HepG2 (cell line): ENCODE results near the gene CLP1. TPM values are rescaled to one million over a fixed set of nuclear protein-coding genes. Genes with fewer than 3 reads are reported as not detected.

ENCODE experiments used
- ASH2L ChIP-seq: fragments of 300-600, 200-600 bp; sonication (generic); IDR thresholded peaks from 2 replicates; pipeline ENCODE4 v1.7.0; 2017; ENCODE audit warnings: low read depth, mild to moderate bottlenecking, moderate library complexity, mixed read lengths, low read length; ENCODE audit not compliant: insufficient read length
- CREM ChIP-seq, 2 experiments: sonication (generic) in 1 of 2; formaldehyde crosslinking in 1 of 2; IDR thresholded peaks; 2 replicates each; pipeline versions ENCODE4 v1.4.0 to v1.6.1; 2016 to 2020; ENCODE audit warnings: antibody characterized with exemption in 1 of 2, mild to moderate bottlenecking in 1 of 2, missing genetic modification reagents in 1 of 2
- EP300 ChIP-seq, 3 experiments: sonication (generic) in 1 of 3; formaldehyde crosslinking in 1 of 3; IDR thresholded peaks; 2 replicates each; pipeline versions ENCODE4 v1.5.1 to v1.6.1; 2011 to 2020; ENCODE audit warnings: low read depth in 2 of 3, low read length in 2 of 3, borderline replicate concordance in 1 of 3, improper control_type of control experiment in 1 of 3, mild to moderate bottlenecking in 1 of 3, missing genetic modification reagents in 1 of 3, moderate library complexity in 1 of 3
- FLYWCH1 ChIP-seq: sonication (generic); formaldehyde crosslinking; IDR thresholded peaks from 2 replicates; pipeline ENCODE4 v1.8.1; 2023; ENCODE audit warnings: mild to moderate bottlenecking, missing genetic modification reagents
- FOSL2 ChIP-seq: sonication (generic); formaldehyde crosslinking; IDR thresholded peaks from 2 replicates; pipeline ENCODE4 v1.4.0; 2020; ENCODE audit warnings: missing genetic modification reagents
- FOXO1 ChIP-seq: sonication (generic); formaldehyde crosslinking; IDR thresholded peaks from 2 replicates; pipeline ENCODE4 v1.4.0; 2020; ENCODE audit warnings: missing genetic modification reagents
- GABPA ChIP-seq, 2 experiments: IDR thresholded peaks; 2 replicates each; pipeline ENCODE4 v1.6.1; 2011 to 2016; ENCODE audit warnings: low read depth in 2 of 2, low read length in 1 of 2, missing biosample characterization in 1 of 2, missing genetic modification characterization in 1 of 2
- GFI1 ChIP-seq: sonication (generic); formaldehyde crosslinking; IDR thresholded peaks from 2 replicates; pipeline ENCODE4 v1.5.0; 2020; ENCODE audit warnings: missing genetic modification reagents, mild to moderate bottlenecking, borderline replicate concordance
- KAT7 ChIP-seq: IDR thresholded peaks from 2 replicates; pipeline ENCODE4 v1.6.1; 2018; ENCODE audit warnings: borderline replicate concordance, missing compliant biosample characterization
- MED13 ChIP-seq: sonication (generic); formaldehyde crosslinking; IDR thresholded peaks from 2 replicates; pipeline ENCODE4 v1.5.0; 2020; ENCODE audit warnings: missing genetic modification reagents
- MIXL1 ChIP-seq: IDR thresholded peaks from 2 replicates; pipeline ENCODE4 v1.6.1; 2016
- NCOR1 ChIP-seq: fragments of 200-600 bp; sonication (generic); IDR thresholded peaks from 2 replicates; pipeline ENCODE4 v1.7.0; 2017; ENCODE audit warnings: antibody characterized with exemption, low read length, borderline replicate concordance
- NFAT5 ChIP-seq: sonication (generic); formaldehyde crosslinking; IDR thresholded peaks from 2 replicates; pipeline ENCODE4 v1.4.0; 2020; ENCODE audit warnings: missing genetic modification reagents
- PHF20 ChIP-seq: sonication (generic); formaldehyde crosslinking; IDR thresholded peaks from 2 replicates; pipeline ENCODE4 v1.5.0; 2020; ENCODE audit warnings: mild to moderate bottlenecking, missing genetic modification reagents
- POLR2A ChIP-seq, 2 experiments: IDR thresholded peaks; 2 replicates each; pipeline ENCODE4 v1.6.1; 2011; ENCODE audit warnings: low read depth in 2 of 2, low read length in 2 of 2, mild to moderate bottlenecking in 1 of 2, moderate library complexity in 1 of 2; ENCODE audit not compliant: insufficient read depth in 1 of 2
- RAD21 ChIP-seq: fragments of 450-650 bp; formaldehyde crosslinking; IDR thresholded peaks from 2 replicates; pipeline ENCODE4 v1.5.0; 2020; ENCODE audit warnings: mild to moderate bottlenecking
- SIN3B ChIP-seq: fragments of 150-350 bp; IDR thresholded peaks from 2 replicates; pipeline ENCODE4 v1.6.1; 2014; ENCODE audit warnings: low read length
- TEAD3 ChIP-seq: optimal IDR thresholded peaks from 2 replicates; pipeline ENCODE3; 2016; ENCODE audit warnings: borderline replicate concordance
- THAP11 ChIP-seq: IDR thresholded peaks from 2 replicates; pipeline ENCODE4 v1.6.1; 2016; ENCODE audit warnings: missing biosample characterization, missing genetic modification reagents
- TOPORS ChIP-seq: sonication (generic); formaldehyde crosslinking; IDR thresholded peaks from 2 replicates; pipeline ENCODE4 v1.8.0; 2023; ENCODE audit warnings: mild to moderate bottlenecking, missing genetic modification reagents
- ZNF234 ChIP-seq: sonication (generic); formaldehyde crosslinking; conservative IDR thresholded peaks from 2 replicates; pipeline ENCODE4 v1.5.1; 2020; ENCODE audit warnings: mild to moderate bottlenecking, missing genetic modification reagents
- ZNF350 ChIP-seq: sonication (generic); formaldehyde crosslinking; IDR thresholded peaks from 2 replicates; pipeline ENCODE4 v1.4.0; 2020; ENCODE audit warnings: mild to moderate bottlenecking, low read depth, missing genetic modification reagents, borderline replicate concordance
- ZNF430 ChIP-seq: sonication (generic); formaldehyde crosslinking; IDR thresholded peaks from 2 replicates; pipeline ENCODE4 v1.9.0; 2021; ENCODE audit warnings: mild to moderate bottlenecking, missing genetic modification reagents
- ZNF670 ChIP-seq: sonication (generic); formaldehyde crosslinking; IDR thresholded peaks from 2 replicates; pipeline ENCODE4 v1.8.0; 2022; ENCODE audit warnings: mild to moderate bottlenecking, missing genetic modification reagents, borderline replicate concordance
- ZNF724P ChIP-seq: sonication (generic); formaldehyde crosslinking; IDR thresholded peaks from 2 replicates; pipeline ENCODE4 v1.8.0; 2022; ENCODE audit warnings: missing genetic modification reagents, borderline replicate concordance
- ZNF775 ChIP-seq: sonication (generic); formaldehyde crosslinking; IDR thresholded peaks from 2 replicates; pipeline ENCODE4 v1.4.0; 2020; ENCODE audit warnings: missing genetic modification reagents, mild to moderate bottlenecking, moderate library complexity, borderline replicate concordance
- ZNF777 ChIP-seq: sonication (generic); formaldehyde crosslinking; IDR thresholded peaks from 2 replicates; pipeline ENCODE4 v1.4.0; 2020; ENCODE audit warnings: missing genetic modification reagents
- polyA plus RNA-seq, 8 experiments: library from polyadenylated mRNA; depleted of rRNA in 3 of 8; stranded (reverse) in 7 of 8; unstranded in 1 of 8; fragments of >200 nt; fragmentation: Illumina TruSeq in 4 of 8; extraction: Trizol in 4 of 8; gene quantifications; 2 replicates each; pipeline versions ENCODE4 v1.2.1 to v1.2.3, GENCODE V29; 2011 to 2016; ENCODE audit warnings: low read depth in 4 of 8, missing spikeins in 1 of 8, mixed read lengths in 1 of 8; ENCODE audit not compliant: insufficient read depth in 1 of 8
- total RNA-seq, 5 experiments: library from RNA; depleted of rRNA; stranded (reverse); fragments of >200 nt; fragmentation: Illumina TruSeq; extraction: Trizol; gene quantifications; 2 replicates each; pipeline ENCODE4 v1.2.3, GENCODE V29; 2016; ENCODE audit warnings: low read depth in 1 of 5

Gene CLP1
- total and polyA plus RNA-seq, 2 of the 13 experiments (the other 11 are each of a cell fraction or from before 2014, with no cell fraction given): 14.6 to 24.8 TPM

GRCh38 chr11:57667117-57667735 is 9.7 kb downstream of the CLP1 start (continued):
- TF ChIP-seq ZNF775: no peak
- no peak for TF ChIP-seq FOSL2
- peak; percentile 35; the same call in 1 of the 2 replicates for TF ChIP-seq MED13 (CRISPR knock-in tag)
- peak; percentile 22; the same call in 1 of the 2 replicates for TF ChIP-seq ZNF350 (CRISPR knock-in tag)
- no peak for TF ChIP-seq NCOR1
- TF ChIP-seq THAP11 (CRISPR knock-in tag): peak; percentile 87
- no peak for TF ChIP-seq ZNF724P
- TF ChIP-seq RAD21 (CRISPR knock-in tag): peak; percentile 31; the same call in 1 of the 2 replicates
- no peak for TF ChIP-seq FLYWCH1 (CRISPR knock-in tag)
- TF ChIP-seq ASH2L: peak; percentile 73
- no peak for TF ChIP-seq KAT7 (CRISPR knock-in tag)
- 0 out of 2 replicates have a peak, but pooled peaks have one; percentile 53 for TF ChIP-seq ZNF430 (CRISPR knock-in tag)
- peak in 1 of 2 experiments; percentile 55; a peak in 2 of 4 replicates for TF ChIP-seq POLR2A (IDR thresholded peaks at IDR 0.05; ENCODE audit: insufficient read depth in 1 of 2, low read depth in 2 of 2, low read length in 2 of 2)
- no peak for TF ChIP-seq FOXO1 (CRISPR knock-in tag)
- peak; percentile 47; the same call in 1 of the 2 replicates for TF ChIP-seq GABPA (IDR thresholded peaks at IDR 0.05; ENCODE audit: low read depth, low read length)
- TF ChIP-seq GABPA (CRISPR knock-in tag; IDR thresholded peaks at IDR 0.05; ENCODE audit: low read depth): peak; percentile 84
- peak; percentile 83; the same call in 1 of the 2 replicates for TF ChIP-seq TOPORS (CRISPR knock-in tag)
- 0 out of 2 replicates have a peak, but pooled peaks have one; percentile 24 for TF ChIP-seq SIN3B
- 0 out of 2 replicates have a peak, but pooled peaks have one; percentile 46 for TF ChIP-seq MIXL1 (CRISPR knock-in tag)
- TF ChIP-seq ZNF777 (CRISPR knock-in tag): no peak
- peak; percentile 75 for TF ChIP-seq TEAD3
- TF ChIP-seq NFAT5 (CRISPR knock-in tag): peak; percentile 11; the same call in 1 of the 2 replicates
- 0 out of 2 replicates have a peak, but pooled peaks have one; percentile 23 for TF ChIP-seq ZNF670 (CRISPR knock-in tag)
- TF ChIP-seq GFI1: 0 out of 2 replicates have a peak, but pooled peaks have one; percentile 46
- TF ChIP-seq EP300 (IDR thresholded peaks at IDR 0.05; ENCODE audit: low read depth in 2 of 2, low read length in 2 of 2): peak in 1 of 2 experiments; percentile 15; a peak in 1 of 4 replicates
- TF ChIP-seq EP300 (CRISPR knock-in tag; IDR thresholded peaks at IDR 0.05; ENCODE audit: borderline replicate concordance): no peak
- peak; percentile 83 for TF ChIP-seq CREM (IDR thresholded peaks at IDR 0.05)
- TF ChIP-seq CREM (CRISPR knock-in tag; IDR thresholded peaks at IDR 0.05): no peak
- no peak for TF ChIP-seq PHF20 (CRISPR knock-in tag)
- no peak for TF ChIP-seq ZNF234 (CRISPR knock-in tag)
